ENCODE measurements around the gene PACC1. TPM values are rescaled to one million over a fixed set of nuclear protein-coding genes. Genes with fewer than 3 reads are reported as not detected.

Gene PACC1
- total and polyA plus RNA-seq, 2 experiments from 2014 or later = 9.4 to 10.4 TPM

GRCh38 chr1:212375986-212376385 lies 38.7 kb downstream of the PACC1 start:
- H3K9me2 ChIP-seq (replicated peaks; ENCODE audit: insufficient read depth) = no peaks in the 10 kb centered on the region
- no peaks in the 10 kb centered on the region for H3K4me1 ChIP-seq (ENCODE audit: insufficient read depth)
- no peaks in the 10 kb centered on the region for H4K20me1 ChIP-seq (ENCODE audit: insufficient read depth, poor library complexity, severe bottlenecking)
- no peak for DNase-seq (ENCODE audit: low spot score)
- H3K79me2 ChIP-seq = no peaks in the 10 kb centered on the region
- no peak overlapping the region for H2AFZ ChIP-seq
- no peak for TF ChIP-seq EZH2 (IDR thresholded peaks at IDR 0.05; ENCODE audit: borderline replicate concordance)
- TF ChIP-seq, protein P1, sequence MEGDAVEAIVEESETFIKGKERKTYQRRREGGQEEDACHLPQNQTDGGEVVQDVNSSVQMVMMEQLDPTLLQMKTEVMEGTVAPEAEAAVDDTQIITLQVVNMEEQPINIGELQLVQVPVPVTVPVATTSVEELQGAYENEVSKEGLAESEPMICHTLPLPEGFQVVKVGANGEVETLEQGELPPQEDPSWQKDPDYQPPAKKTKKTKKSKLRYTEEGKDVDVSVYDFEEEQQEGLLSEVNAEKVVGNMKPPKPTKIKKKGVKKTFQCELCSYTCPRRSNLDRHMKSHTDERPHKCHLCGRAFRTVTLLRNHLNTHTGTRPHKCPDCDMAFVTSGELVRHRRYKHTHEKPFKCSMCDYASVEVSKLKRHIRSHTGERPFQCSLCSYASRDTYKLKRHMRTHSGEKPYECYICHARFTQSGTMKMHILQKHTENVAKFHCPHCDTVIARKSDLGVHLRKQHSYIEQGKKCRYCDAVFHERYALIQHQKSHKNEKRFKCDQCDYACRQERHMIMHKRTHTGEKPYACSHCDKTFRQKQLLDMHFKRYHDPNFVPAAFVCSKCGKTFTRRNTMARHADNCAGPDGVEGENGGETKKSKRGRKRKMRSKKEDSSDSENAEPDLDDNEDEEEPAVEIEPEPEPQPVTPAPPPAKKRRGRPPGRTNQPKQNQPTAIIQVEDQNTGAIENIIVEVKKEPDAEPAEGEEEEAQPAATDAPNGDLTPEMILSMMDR (IDR thresholded peaks at IDR 0.05; ENCODE audit: poor library complexity) = no peak
- no peak for TF ChIP-seq EZH2phosphoT487 (IDR thresholded peaks at IDR 0.05; ENCODE audit: low read depth, severe bottlenecking, unreplicated experiment)
- peaks cover 14% of the 10 kb centered on the region for H3K9me3 ChIP-seq (ENCODE audit: low read depth)
- H3K27me3 ChIP-seq = no peaks in the 10 kb centered on the region
- no peak overlapping the region for H3K4me3 ChIP-seq
- no peak overlapping the region for H3K27ac ChIP-seq
- 84% methylated on average over 5 of the region's 5 CpGs for WGBS (ENCODE audit: low lambda C conversion rate, missing lambda C conversion rate)
- no peak overlapping the region for H3K4me2 ChIP-seq
- peaks cover 2% of the 10 kb centered on the region for H3K36me3 ChIP-seq (replicated peaks; ENCODE audit: insufficient read depth, low read depth)

DNA sequence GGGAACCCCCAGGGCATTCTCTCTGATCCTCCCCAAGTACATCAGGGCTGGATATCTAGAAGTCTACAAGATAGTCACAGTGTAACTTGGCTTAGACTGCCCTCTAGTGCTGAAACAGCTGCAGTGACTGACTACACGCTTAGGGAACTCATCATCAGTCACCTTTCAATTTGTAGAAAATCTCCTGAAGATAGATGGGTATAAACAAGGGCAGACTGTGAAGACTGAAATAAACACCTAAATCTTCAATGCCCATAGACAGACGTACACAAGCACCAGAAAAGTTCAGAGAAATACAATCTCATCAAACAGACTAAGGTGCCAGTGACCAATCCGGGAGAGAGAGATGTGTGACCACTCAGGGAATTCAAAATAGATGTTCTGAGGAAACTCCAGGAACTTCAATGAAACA lies 46.6 kb downstream of the PACC1 start:
- H4K20me1 ChIP-seq (ENCODE audit: insufficient read depth, poor library complexity, severe bottlenecking) = no peaks in the 10 kb centered on the region
- H3K4me3 ChIP-seq = no peak overlapping the region
- no peak overlapping the region for H2AFZ ChIP-seq
- WGBS (ENCODE audit: low lambda C conversion rate, missing lambda C conversion rate) = 54% methylated on average over 3 of the region's 3 CpGs
- H3K27ac ChIP-seq = no peak overlapping the region
- H3K4me1 ChIP-seq (ENCODE audit: insufficient read depth) = no peaks in the 10 kb centered on the region
- H3K27me3 ChIP-seq = no peaks in the 10 kb centered on the region
- H3K9me2 ChIP-seq (replicated peaks; ENCODE audit: insufficient read depth) = no peaks in the 10 kb centered on the region
- no peak overlapping the region for H3K4me2 ChIP-seq
- H3K79me2 ChIP-seq = no peaks in the 10 kb centered on the region
- peaks cover 10% of the 10 kb centered on the region for H3K9me3 ChIP-seq (ENCODE audit: low read depth)
- TF ChIP-seq, protein P1 (IDR thresholded peaks at IDR 0.05; ENCODE audit: poor library complexity) = peak; percentile 82
- TF ChIP-seq EZH2phosphoT487 (IDR thresholded peaks at IDR 0.05; ENCODE audit: low read depth, severe bottlenecking, unreplicated experiment) = no peak
- peak; percentile 83 for DNase-seq (ENCODE audit: low spot score)
- H3K36me3 ChIP-seq (replicated peaks; ENCODE audit: insufficient read depth, low read depth) = no peaks in the 10 kb centered on the region

GRCh38 chr1:212367474-212368072 lies 47.1 kb downstream of the PACC1 start:
- 93% methylated on average over 2 of the region's 2 CpGs for WGBS (ENCODE audit: low lambda C conversion rate, missing lambda C conversion rate)
- Histone ChIP-seq H3K27ac (no peak overlapping the region), H2AFZ (no peak overlapping the region), H3K79me2 (no peaks in the 10 kb centered on the region), H3K27me3 (no peaks in the 10 kb centered on the region), H3K36me3 (replicated peaks; ENCODE audit: insufficient read depth, low read depth) (no peaks in the 10 kb centered on the region), H3K4me2 (no peak overlapping the region), H3K9me2 (replicated peaks; ENCODE audit: insufficient read depth) (no peaks in the 10 kb centered on the region), H3K4me1 (ENCODE audit: insufficient read depth) (no peaks in the 10 kb centered on the region), H3K9me3 (ENCODE audit: low read depth) (peaks cover 5% of the 10 kb centered on the region), H4K20me1 (ENCODE audit: insufficient read depth, poor library complexity, severe bottlenecking) (no peaks in the 10 kb centered on the region), H3K4me3 (no peak overlapping the region)
- no peak for DNase-seq (ENCODE audit: low spot score)
- TF ChIP-seq, protein P1 (IDR thresholded peaks at IDR 0.05; ENCODE audit: poor library complexity) = no peak
- TF ChIP-seq EZH2 (IDR thresholded peaks at IDR 0.05; ENCODE audit: borderline replicate concordance) = no peak

DNA sequence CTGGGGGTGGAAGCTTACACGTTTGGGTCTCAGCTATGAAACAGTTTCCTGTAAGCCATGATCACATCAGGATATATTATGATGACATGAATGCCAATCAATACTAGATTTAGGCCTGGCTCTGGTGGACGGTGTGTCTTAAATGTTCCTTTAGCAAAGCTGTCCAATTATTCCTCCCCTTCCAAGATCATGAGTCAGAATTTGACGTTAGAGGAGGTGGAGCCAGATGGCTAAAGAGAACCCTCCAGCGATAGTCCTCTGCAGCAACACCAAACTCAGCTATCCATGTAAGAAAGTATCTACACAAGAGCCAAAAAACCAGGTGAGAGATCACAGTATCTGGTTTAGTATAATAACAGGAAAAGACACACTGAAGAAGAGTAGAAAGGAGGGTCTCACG lies 47.8 kb downstream of the PACC1 start:
- no peak for DNase-seq (ENCODE audit: low spot score)
- H3K36me3 ChIP-seq (replicated peaks; ENCODE audit: insufficient read depth, low read depth) = no peaks in the 10 kb centered on the region
- no peaks in the 10 kb centered on the region for H4K20me1 ChIP-seq (ENCODE audit: insufficient read depth, poor library complexity, severe bottlenecking)
- no peaks in the 10 kb centered on the region for H3K9me2 ChIP-seq (replicated peaks; ENCODE audit: insufficient read depth)
- no peak overlapping the region for H3K4me3 ChIP-seq
- H3K27ac ChIP-seq = no peak overlapping the region
- H3K27me3 ChIP-seq = no peaks in the 10 kb centered on the region
- TF ChIP-seq EZH2 (IDR thresholded peaks at IDR 0.05; ENCODE audit: borderline replicate concordance) = no peak
- no peak for TF ChIP-seq EZH2phosphoT487 (IDR thresholded peaks at IDR 0.05; ENCODE audit: low read depth, severe bottlenecking, unreplicated experiment)
- TF ChIP-seq, protein P1 (IDR thresholded peaks at IDR 0.05; ENCODE audit: poor library complexity) = no peak
- H3K4me1 ChIP-seq (ENCODE audit: insufficient read depth) = no peaks in the 10 kb centered on the region
- H2AFZ ChIP-seq = no peak overlapping the region
- H3K79me2 ChIP-seq = no peaks in the 10 kb centered on the region
- H3K4me2 ChIP-seq = no peak overlapping the region
- WGBS (ENCODE audit: low lambda C conversion rate, missing lambda C conversion rate) = 83% methylated on average over 5 of the region's 5 CpGs
- no peaks in the 10 kb centered on the region for H3K9me3 ChIP-seq (ENCODE audit: low read depth)
